ENCODE results near the gene TMEM52. TPM values are rescaled to one million over a fixed set of nuclear protein-coding genes. Genes with fewer than 3 reads are reported as not detected.

The TMEM52 gene
- total RNA-seq, 1 donor from 2014 or later, result 5.4 TPM

- DNase-seq, result no peak
- no peak overlapping the region for H3K4me3 Mint-ChIP-seq (ENCODE audit: unreplicated experiment)
- no peak for TF ChIP-seq CTCF (IDR thresholded peaks at IDR 0.05; ENCODE audit: partially characterized antibody, unreplicated experiment)
- H3K9me3 Mint-ChIP-seq (ENCODE audit: unreplicated experiment), result peaks cover 2% of the 10 kb centered on the region
- no peaks in the 10 kb centered on the region for H3K36me3 Mint-ChIP-seq (ENCODE audit: unreplicated experiment)
- H3K27me3 Mint-ChIP-seq (ENCODE audit: unreplicated experiment), result peaks cover 3% of the 10 kb centered on the region
- H3K4me1 Mint-ChIP-seq (ENCODE audit: low read depth, unreplicated experiment), result no peaks in the 10 kb centered on the region
- no peak overlapping the region for H3K27ac Mint-ChIP-seq (ENCODE audit: unreplicated experiment)
These were observed 40.4 kb upstream of the TMEM52 start for GRCh38 chr1:1959459-1959839.

GRCh38 chr1:1958071-1958541, 39.0 kb upstream of the TMEM52 start:
- Mint-ChIP-seq H3K27me3 (ENCODE audit: unreplicated experiment) (peaks cover 6% of the 10 kb centered on the region), H3K27ac (ENCODE audit: unreplicated experiment) (no peak overlapping the region), H3K4me3 (ENCODE audit: unreplicated experiment) (no peak overlapping the region), H3K36me3 (ENCODE audit: unreplicated experiment) (peaks cover 5% of the 10 kb centered on the region), H3K4me1 (ENCODE audit: low read depth, unreplicated experiment) (no peaks in the 10 kb centered on the region), H3K9me3 (ENCODE audit: unreplicated experiment) (peaks cover 2% of the 10 kb centered on the region)
- TF ChIP-seq CTCF (IDR thresholded peaks at IDR 0.05; ENCODE audit: partially characterized antibody, unreplicated experiment), result no peak
- DNase-seq, result no peak

- H3K27ac Mint-ChIP-seq (ENCODE audit: unreplicated experiment), result no peak overlapping the region
- no peak for TF ChIP-seq CTCF (IDR thresholded peaks at IDR 0.05; ENCODE audit: partially characterized antibody, unreplicated experiment)
- H3K27me3 Mint-ChIP-seq (ENCODE audit: unreplicated experiment), result peaks cover 6% of the 10 kb centered on the region
- peaks cover 2% of the 10 kb centered on the region for H3K9me3 Mint-ChIP-seq (ENCODE audit: unreplicated experiment)
- peaks cover 5% of the 10 kb centered on the region for H3K36me3 Mint-ChIP-seq (ENCODE audit: unreplicated experiment)
- DNase-seq, result no peak
- no peaks in the 10 kb centered on the region for H3K4me1 Mint-ChIP-seq (ENCODE audit: low read depth, unreplicated experiment)
- no peak overlapping the region for H3K4me3 Mint-ChIP-seq (ENCODE audit: unreplicated experiment)
These were observed 38.5 kb upstream of the TMEM52 start for GRCh38 chr1:1957533-1957961.

DNA sequence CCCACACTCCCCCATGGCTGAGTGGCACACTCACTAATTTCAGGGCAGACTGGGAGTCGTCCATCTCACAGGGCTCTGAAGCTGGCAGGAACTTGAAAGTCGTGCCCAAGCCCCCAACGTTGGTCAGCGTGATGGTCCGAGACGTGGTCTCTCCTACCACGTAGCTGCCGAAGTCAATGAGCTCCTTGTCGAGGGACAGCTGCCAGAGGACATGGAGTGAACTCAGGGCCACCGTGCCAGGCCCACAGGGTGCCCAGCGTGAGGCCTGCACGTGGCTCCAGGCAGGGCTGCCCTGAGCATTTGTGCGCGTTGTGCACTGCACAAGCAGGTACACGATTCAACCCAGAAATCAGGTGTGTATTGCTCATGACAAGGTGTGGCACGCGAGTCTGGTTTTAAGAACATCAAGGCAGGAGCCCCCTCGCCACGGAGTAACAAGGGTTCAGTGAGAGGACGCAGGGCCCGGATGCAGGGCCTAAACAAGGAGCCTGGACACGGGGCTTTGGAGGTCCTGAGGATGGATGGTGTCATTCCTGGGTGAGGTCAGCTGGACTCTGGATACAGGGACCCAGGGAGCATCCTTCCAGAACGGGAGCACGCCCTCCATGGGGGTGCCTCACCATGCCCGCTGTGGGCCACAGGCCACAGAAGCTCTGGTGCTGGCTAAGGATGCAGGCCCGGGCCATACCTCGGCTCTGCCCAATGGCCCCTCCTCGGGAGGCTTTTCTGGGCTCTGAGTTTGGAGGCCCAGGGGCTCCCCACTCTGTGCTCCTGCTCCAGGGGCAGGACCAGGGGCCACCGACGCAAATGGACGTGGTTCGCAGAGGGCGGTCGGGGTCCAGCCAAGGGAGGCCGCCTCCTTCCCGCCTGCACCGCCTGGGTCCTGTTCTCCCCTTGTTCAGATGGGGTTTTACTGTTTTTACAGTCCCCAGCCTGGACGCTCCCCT, 37.8 kb upstream of the TMEM52 start:
- no peak for TF ChIP-seq CTCF (IDR thresholded peaks at IDR 0.05; ENCODE audit: partially characterized antibody, unreplicated experiment)
- DNase-seq, result no peak
- Mint-ChIP-seq H3K27me3 (ENCODE audit: unreplicated experiment) (peaks cover 6% of the 10 kb centered on the region), H3K36me3 (ENCODE audit: unreplicated experiment) (peaks cover 5% of the 10 kb centered on the region), H3K4me3 (ENCODE audit: unreplicated experiment) (no peak overlapping the region), H3K9me3 (ENCODE audit: unreplicated experiment) (peaks cover 2% of the 10 kb centered on the region), H3K4me1 (ENCODE audit: low read depth, unreplicated experiment) (no peaks in the 10 kb centered on the region), H3K27ac (ENCODE audit: unreplicated experiment) (no peak overlapping the region)

GRCh38 chr1:1956101-1956500, 37.0 kb upstream of the TMEM52 start:
- no peak for TF ChIP-seq CTCF (IDR thresholded peaks at IDR 0.05; ENCODE audit: partially characterized antibody, unreplicated experiment)
- Mint-ChIP-seq H3K4me1 (ENCODE audit: low read depth, unreplicated experiment) (no peaks in the 10 kb centered on the region), H3K4me3 (ENCODE audit: unreplicated experiment) (no peak overlapping the region), H3K36me3 (ENCODE audit: unreplicated experiment) (peaks cover 5% of the 10 kb centered on the region), H3K9me3 (ENCODE audit: unreplicated experiment) (peaks cover 2% of the 10 kb centered on the region), H3K27me3 (ENCODE audit: unreplicated experiment) (peaks cover 6% of the 10 kb centered on the region), H3K27ac (ENCODE audit: unreplicated experiment) (no peak overlapping the region)
- no peak for DNase-seq

All from glutamatergic neuron (in vitro differentiated cells).